GM12878 (cell line): Measurements from ENCODE around the gene AKT1S1. TPM values are rescaled to one million over a fixed set of nuclear protein-coding genes. Genes with fewer than 3 reads are reported as not detected.

Experiments used
- ATAC-seq: fragments of 200-7000 bp; cut with Tn5 transposase; 3 replicates; pipeline ENCODE4 v1.9.1; 2020; ENCODE audit warnings: mild to moderate bottlenecking, moderate library complexity
- BruUV-seq: library from RNA; stranded (reverse); fragments of 400-500 nt; replicated peaks from 2 replicates; lab custom pipeline; 2021; lab: Mats Ljungman, UMichigan
- CTCF ChIA-PET: fragments of 300-600 bp; sonication (Branson Sonifier 250); formaldehyde crosslinking; extraction: SDS; loops from one replicate; lab custom pipeline; 2021; ENCODE audit warnings: inconsistent platforms; lab: Yijun Ruan, JAX
- POLR2A ChIA-PET: fragments of 350-600 bp; formaldehyde crosslinking; extraction: SDS; loops from one replicate; lab custom pipeline; 2021; ENCODE audit warnings: inconsistent platforms; lab: Charles Lee
- RAD21 ChIA-PET: fragments of 300-600 bp; sonication (Branson Sonifier 250); formaldehyde crosslinking; loops from one replicate; lab custom pipeline; 2023; ENCODE audit warnings: antibody characterized with exemption; ENCODE audit not compliant: unreplicated experiment; lab: Charles Lee
- SMC1A ChIA-PET: fragments of 300-600 bp; sonication (Branson Sonifier 250); formaldehyde crosslinking; loops from one replicate; lab custom pipeline; 2023; ENCODE audit not compliant: unreplicated experiment, uncharacterized antibody; lab: Charles Lee
- DNase-seq: peaks from one replicate; pipeline ENCODE4 v3.0.0-alpha.2; 2011; ENCODE audit warnings: low read depth, low spot score
- FAIRE-seq: peaks from 3 replicates; lab custom pipeline; 2011; peaks lifted over from hg19 to GRCh38; lab: Jason Lieb, UNC
- H2AFZ ChIP-seq: 2 replicates; pipeline ENCODE4 v1.6.0; 2011; ENCODE audit warnings: low read depth, low read length, control low read depth; ENCODE audit not compliant: control insufficient read depth
- H3K27ac ChIP-seq: 2 replicates; pipeline ENCODE4 v1.5.1; 2011; ENCODE audit warnings: control low read depth; ENCODE audit not compliant: control insufficient read depth, insufficient read depth
- H3K27me3 ChIP-seq, 2 experiments: replicated peaks in 1 of 2; 2 replicates each; pipeline versions ENCODE4 v1.6.0 to v1.6.1; 2011; ENCODE audit warnings: low read length in 1 of 2; ENCODE audit not compliant: control insufficient read depth in 2 of 2, insufficient read depth in 2 of 2
- H3K36me3 ChIP-seq, 2 experiments: 2 replicates each; pipeline ENCODE4 v1.5.1; 2011; ENCODE audit warnings: low read length in 1 of 2; ENCODE audit not compliant: control insufficient read depth in 2 of 2, insufficient read depth in 2 of 2
- H3K4me1 ChIP-seq: 2 replicates; pipeline ENCODE4 v1.6.1; 2011; ENCODE audit warnings: mild to moderate bottlenecking, low read length, moderate library complexity, mixed read lengths; ENCODE audit not compliant: control insufficient read depth, insufficient read depth
- H3K4me2 ChIP-seq: 2 replicates; pipeline ENCODE4 v1.6.0; 2011; ENCODE audit warnings: control low read depth; ENCODE audit not compliant: control insufficient read depth, insufficient read depth
- H3K4me3 ChIP-seq: fragments of 200-600 bp; sonication (generic); 2 replicates; pipeline ENCODE4 v1.5.1; 2016
- H3K79me2 ChIP-seq: 2 replicates; pipeline ENCODE4 v1.6.0; 2011; ENCODE audit warnings: low read length; ENCODE audit not compliant: control insufficient read depth, insufficient read depth
- H3K9ac ChIP-seq: 2 replicates; pipeline ENCODE4 v1.8.0; 2011; ENCODE audit warnings: low read length, control low read depth, mixed read lengths; ENCODE audit not compliant: control insufficient read depth, insufficient read depth
- H3K9me3 ChIP-seq: replicated peaks from 3 replicates; pipeline ENCODE4 v1.5.1; 2011; ENCODE audit warnings: mild to moderate bottlenecking, low read length; ENCODE audit not compliant: control insufficient read depth, insufficient read depth
- H4K20me1 ChIP-seq: 2 replicates; pipeline ENCODE4 v1.6.0; 2011; ENCODE audit not compliant: control insufficient read depth, insufficient read depth
- ASH2L ChIP-seq: fragments of 300-600, 200-600 bp; sonication (generic); IDR thresholded peaks from 2 replicates; pipeline ENCODE4 v1.6.1; 2017; ENCODE audit warnings: low read depth, mild to moderate bottlenecking, borderline replicate concordance
- CHD1 ChIP-seq: IDR thresholded peaks from 2 replicates; pipeline ENCODE4 v1.6.1; 2012; ENCODE audit warnings: low read depth, low read length, improper control_type of control experiment
- DPF2 ChIP-seq: fragments of 450-650 bp; IDR thresholded peaks from 2 replicates; pipeline ENCODE4 v1.6.1; 2017; ENCODE audit warnings: mild to moderate bottlenecking
- IKZF2 ChIP-seq, 2 experiments: fragments of 450-650 bp; IDR thresholded peaks; 2 replicates each; pipeline ENCODE4 v1.6.1; 2017; ENCODE audit warnings: mild to moderate bottlenecking in 2 of 2, moderate library complexity in 2 of 2
- JUND ChIP-seq: IDR thresholded peaks from 2 replicates; pipeline ENCODE4 v1.6.1; 2012; ENCODE audit warnings: low read depth, mild to moderate bottlenecking, low read length, improper control_type of control experiment, moderate library complexity
- LARP7 ChIP-seq: fragments of 450-650 bp; IDR thresholded peaks from 2 replicates; pipeline ENCODE4 v1.6.1; 2017; ENCODE audit warnings: mild to moderate bottlenecking
- MTA2 ChIP-seq: fragments of 450-650 bp; IDR thresholded peaks from 2 replicates; pipeline ENCODE4 v1.6.1; 2016; ENCODE audit warnings: low read depth, mild to moderate bottlenecking, moderate library complexity
- MTA3 ChIP-seq: IDR thresholded peaks from 2 replicates; pipeline ENCODE4 v1.6.1; 2012; ENCODE audit warnings: low read length, inconsistent platforms, borderline replicate concordance
- NR2C1 ChIP-seq: fragments of 450-650 bp; IDR thresholded peaks from 2 replicates; pipeline ENCODE4 v1.6.1; 2017; ENCODE audit warnings: antibody characterized with exemption, mild to moderate bottlenecking, moderate library complexity
- SPI1 ChIP-seq: IDR thresholded peaks from 2 replicates; pipeline ENCODE4 v1.6.1; 2011; ENCODE audit warnings: low read depth, mild to moderate bottlenecking, low read length, moderate library complexity, borderline replicate concordance; ENCODE audit not compliant: insufficient read depth
- TAF1 ChIP-seq: IDR thresholded peaks from 2 replicates; pipeline ENCODE4 v1.6.1; 2011; ENCODE audit warnings: mild to moderate bottlenecking, low read depth, low read length, borderline replicate concordance
- YY1 ChIP-seq: IDR thresholded peaks from 2 replicates; pipeline ENCODE4 v1.6.1; 2011; ENCODE audit warnings: low read depth, mild to moderate bottlenecking, low read length
- WGBS: methylation state at CpG from one replicate; pipeline ENCODE4 v1.1.6; 2016; ENCODE audit warnings: low lambda C conversion rate; ENCODE audit not compliant: insufficient replicate concordance, insufficient coverage; ENCODE audit errors: missing lambda C conversion rate; 5-methylcytosine and 5-hydroxymethylcytosine counted together
- in situ Hi-C: fragments of 300-500 bp; cut with MboI; formaldehyde crosslinking; loops from 9 replicates; pipeline ENCODE4 v1.14.3; 2018; ENCODE audit warnings: mixed read lengths
- intact Hi-C: fragments of 100-400 bp; cut with micrococcal nuclease; formaldehyde crosslinking; loops from one replicate; pipeline ENCODE4 v1.14.2; 2022; ENCODE audit not compliant: unreplicated experiment
- polyA plus RNA-seq, 11 experiments: library from polyadenylated mRNA; depleted of rRNA in 4 of 11; unstranded in 6 of 11; stranded (reverse) in 5 of 11; fragments of >200 nt; fragmentation: Nextera tagmentation in 4 of 11; fragmentation: Illumina TruSeq in 1 of 11; extraction: Ambion mirVana in 4 of 11; extraction: Trizol in 1 of 11; gene quantifications; 1 replicate in 1 of 11; 2 replicates in 10 of 11; pipeline versions ENCODE4 v1.2.1 to v1.2.3, GENCODE V29; 2011 to 2016; ENCODE audit warnings: inconsistent platforms in 2 of 11, missing spikeins in 2 of 11, low read depth in 1 of 11
- total RNA-seq, 4 experiments: library from RNA; depleted of rRNA in 3 of 4; stranded (reverse); fragments of >200 nt in 3 of 4; fragmentation: Illumina TruSeq in 1 of 4; extraction: Trizol in 1 of 4; gene quantifications; 2 replicates each; pipeline versions ENCODE4 v1.2.1 to v1.2.3, GENCODE V29; 2013 to 2021
- TF ChIP-seq, protein P1 (sequence below): IDR thresholded peaks from 2 replicates; pipeline ENCODE4 v1.6.1; 2012; ENCODE audit warnings: low read depth, low read length, improper control_type of control experiment
- TF ChIP-seq, protein P2 (sequence below): fragments of 450-650 bp; formaldehyde crosslinking; IDR thresholded peaks from 2 replicates; pipeline ENCODE4 v1.4.0; 2020; ENCODE audit warnings: mild to moderate bottlenecking, moderate library complexity
- TF ChIP-seq, protein P3 (sequence below): fragments of 450-650 bp; IDR thresholded peaks from 2 replicates; pipeline ENCODE4 v1.6.1; 2017; ENCODE audit warnings: antibody characterized with exemption, mild to moderate bottlenecking, moderate library complexity
- TF ChIP-seq, protein P4 (sequence below): IDR thresholded peaks from 2 replicates; pipeline ENCODE4 v1.6.1; 2012; ENCODE audit warnings: low read depth, low read length, improper control_type of control experiment
- TF ChIP-seq, protein P5 (sequence below): fragments of 450-650 bp; IDR thresholded peaks from 2 replicates; pipeline ENCODE4 v1.6.1; 2016; ENCODE audit warnings: mild to moderate bottlenecking

Gene AKT1S1
- total and polyA plus RNA-seq, 10 of the 15 experiments (the other 5 are each of a cell fraction or from before 2014, with no cell fraction given): 0.43 to 23.0 (median 12.3) TPM

DNA sequence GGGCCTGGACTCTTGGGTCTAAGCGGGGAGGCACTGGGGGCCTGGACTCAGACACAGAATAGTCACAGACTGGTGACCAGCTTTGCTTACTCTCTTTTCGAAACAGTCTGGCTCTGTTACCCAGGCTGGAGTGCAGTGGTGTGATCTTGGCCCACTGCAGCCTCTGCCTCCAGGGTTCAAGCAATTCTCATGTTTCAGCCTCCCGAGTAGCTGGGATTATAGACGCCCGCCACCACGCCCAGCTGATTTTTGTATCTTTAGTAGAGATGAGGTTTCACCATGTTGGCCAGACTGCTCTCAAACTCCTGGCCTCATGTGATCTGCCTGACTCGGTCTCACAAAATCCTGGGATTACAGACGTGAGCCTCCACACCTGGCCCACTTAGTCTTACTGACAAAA lies 48.0 kb downstream of the AKT1S1 start:
- ChIA-PET SMC1A (no interaction called here), CTCF (no interaction called here), POLR2A (interaction anchor here (1.1 kb wide), 1 partner anchor 82 kb away, joined by 5 read pairs; no protein-coding TSS in a partner anchor), RAD21 (no interaction called here)
- no peaks in the 10 kb centered on the region for H3K79me2 ChIP-seq
- intact Hi-C loops: no loop called here
- ATAC-seq (no peak), FAIRE-seq (no peak), DNase-seq (no peak)
- WGBS: 81% methylated on average over 8 of the region's 8 CpGs
- H2AFZ ChIP-seq: no peak overlapping the region
- H3K4me1 ChIP-seq: no peaks in the 10 kb centered on the region
- BruUV-seq: no TSS peak
- no peak overlapping the region for H3K4me2 ChIP-seq
- no peaks in the 10 kb centered on the region for H3K27me3 ChIP-seq
- H3K9me3 ChIP-seq: no peaks in the 10 kb centered on the region
- no peak overlapping the region for H3K27ac ChIP-seq
- H4K20me1 ChIP-seq: peaks cover 3% of the 10 kb centered on the region
- peaks cover 12 to 22% of the 10 kb centered on the region in 2 experiments for H3K36me3 ChIP-seq
- in situ Hi-C loops: no loop called here
- no peak overlapping the region for H3K9ac ChIP-seq
- no peak overlapping the region for H3K4me3 ChIP-seq
- TF ChIP-seq MTA2: no peak
- no peak for TF ChIP-seq NR2C1
- no peak for TF ChIP-seq SPI1
- no peak for TF ChIP-seq ASH2L
- TF ChIP-seq, protein P1, sequence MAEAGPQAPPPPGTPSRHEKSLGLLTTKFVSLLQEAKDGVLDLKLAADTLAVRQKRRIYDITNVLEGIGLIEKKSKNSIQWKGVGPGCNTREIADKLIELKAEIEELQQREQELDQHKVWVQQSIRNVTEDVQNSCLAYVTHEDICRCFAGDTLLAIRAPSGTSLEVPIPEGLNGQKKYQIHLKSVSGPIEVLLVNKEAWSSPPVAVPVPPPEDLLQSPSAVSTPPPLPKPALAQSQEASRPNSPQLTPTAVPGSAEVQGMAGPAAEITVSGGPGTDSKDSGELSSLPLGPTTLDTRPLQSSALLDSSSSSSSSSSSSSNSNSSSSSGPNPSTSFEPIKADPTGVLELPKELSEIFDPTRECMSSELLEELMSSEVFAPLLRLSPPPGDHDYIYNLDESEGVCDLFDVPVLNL: no peak
- no peak for TF ChIP-seq CHD1
- TF ChIP-seq IKZF2 (IDR thresholded peaks at IDR 0.05): no peak
- TF ChIP-seq, protein P2, sequence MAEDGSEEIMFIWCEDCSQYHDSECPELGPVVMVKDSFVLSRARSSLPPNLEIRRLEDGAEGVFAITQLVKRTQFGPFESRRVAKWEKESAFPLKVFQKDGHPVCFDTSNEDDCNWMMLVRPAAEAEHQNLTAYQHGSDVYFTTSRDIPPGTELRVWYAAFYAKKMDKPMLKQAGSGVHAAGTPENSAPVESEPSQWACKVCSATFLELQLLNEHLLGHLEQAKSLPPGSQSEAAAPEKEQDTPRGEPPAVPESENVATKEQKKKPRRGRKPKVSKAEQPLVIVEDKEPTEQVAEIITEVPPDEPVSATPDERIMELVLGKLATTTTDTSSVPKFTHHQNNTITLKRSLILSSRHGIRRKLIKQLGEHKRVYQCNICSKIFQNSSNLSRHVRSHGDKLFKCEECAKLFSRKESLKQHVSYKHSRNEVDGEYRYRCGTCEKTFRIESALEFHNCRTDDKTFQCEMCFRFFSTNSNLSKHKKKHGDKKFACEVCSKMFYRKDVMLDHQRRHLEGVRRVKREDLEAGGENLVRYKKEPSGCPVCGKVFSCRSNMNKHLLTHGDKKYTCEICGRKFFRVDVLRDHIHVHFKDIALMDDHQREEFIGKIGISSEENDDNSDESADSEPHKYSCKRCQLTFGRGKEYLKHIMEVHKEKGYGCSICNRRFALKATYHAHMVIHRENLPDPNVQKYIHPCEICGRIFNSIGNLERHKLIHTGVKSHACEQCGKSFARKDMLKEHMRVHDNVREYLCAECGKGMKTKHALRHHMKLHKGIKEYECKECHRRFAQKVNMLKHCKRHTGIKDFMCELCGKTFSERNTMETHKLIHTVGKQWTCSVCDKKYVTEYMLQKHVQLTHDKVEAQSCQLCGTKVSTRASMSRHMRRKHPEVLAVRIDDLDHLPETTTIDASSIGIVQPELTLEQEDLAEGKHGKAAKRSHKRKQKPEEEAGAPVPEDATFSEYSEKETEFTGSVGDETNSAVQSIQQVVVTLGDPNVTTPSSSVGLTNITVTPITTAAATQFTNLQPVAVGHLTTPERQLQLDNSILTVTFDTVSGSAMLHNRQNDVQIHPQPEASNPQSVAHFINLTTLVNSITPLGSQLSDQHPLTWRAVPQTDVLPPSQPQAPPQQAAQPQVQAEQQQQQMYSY: no peak
- TF ChIP-seq LARP7: no peak
- no peak for TF ChIP-seq TAF1
- no peak for TF ChIP-seq DPF2
- TF ChIP-seq YY1: no peak
- TF ChIP-seq JUND: no peak
- TF ChIP-seq MTA3: no peak
- TF ChIP-seq, protein P3, sequence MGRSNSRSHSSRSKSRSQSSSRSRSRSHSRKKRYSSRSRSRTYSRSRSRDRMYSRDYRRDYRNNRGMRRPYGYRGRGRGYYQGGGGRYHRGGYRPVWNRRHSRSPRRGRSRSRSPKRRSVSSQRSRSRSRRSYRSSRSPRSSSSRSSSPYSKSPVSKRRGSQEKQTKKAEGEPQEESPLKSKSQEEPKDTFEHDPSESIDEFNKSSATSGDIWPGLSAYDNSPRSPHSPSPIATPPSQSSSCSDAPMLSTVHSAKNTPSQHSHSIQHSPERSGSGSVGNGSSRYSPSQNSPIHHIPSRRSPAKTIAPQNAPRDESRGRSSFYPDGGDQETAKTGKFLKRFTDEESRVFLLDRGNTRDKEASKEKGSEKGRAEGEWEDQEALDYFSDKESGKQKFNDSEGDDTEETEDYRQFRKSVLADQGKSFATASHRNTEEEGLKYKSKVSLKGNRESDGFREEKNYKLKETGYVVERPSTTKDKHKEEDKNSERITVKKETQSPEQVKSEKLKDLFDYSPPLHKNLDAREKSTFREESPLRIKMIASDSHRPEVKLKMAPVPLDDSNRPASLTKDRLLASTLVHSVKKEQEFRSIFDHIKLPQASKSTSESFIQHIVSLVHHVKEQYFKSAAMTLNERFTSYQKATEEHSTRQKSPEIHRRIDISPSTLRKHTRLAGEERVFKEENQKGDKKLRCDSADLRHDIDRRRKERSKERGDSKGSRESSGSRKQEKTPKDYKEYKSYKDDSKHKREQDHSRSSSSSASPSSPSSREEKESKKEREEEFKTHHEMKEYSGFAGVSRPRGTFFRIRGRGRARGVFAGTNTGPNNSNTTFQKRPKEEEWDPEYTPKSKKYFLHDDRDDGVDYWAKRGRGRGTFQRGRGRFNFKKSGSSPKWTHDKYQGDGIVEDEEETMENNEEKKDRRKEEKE: no peak
- TF ChIP-seq, protein P4, sequence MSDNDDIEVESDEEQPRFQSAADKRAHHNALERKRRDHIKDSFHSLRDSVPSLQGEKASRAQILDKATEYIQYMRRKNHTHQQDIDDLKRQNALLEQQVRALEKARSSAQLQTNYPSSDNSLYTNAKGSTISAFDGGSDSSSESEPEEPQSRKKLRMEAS: no peak
- TF ChIP-seq, protein P5, sequence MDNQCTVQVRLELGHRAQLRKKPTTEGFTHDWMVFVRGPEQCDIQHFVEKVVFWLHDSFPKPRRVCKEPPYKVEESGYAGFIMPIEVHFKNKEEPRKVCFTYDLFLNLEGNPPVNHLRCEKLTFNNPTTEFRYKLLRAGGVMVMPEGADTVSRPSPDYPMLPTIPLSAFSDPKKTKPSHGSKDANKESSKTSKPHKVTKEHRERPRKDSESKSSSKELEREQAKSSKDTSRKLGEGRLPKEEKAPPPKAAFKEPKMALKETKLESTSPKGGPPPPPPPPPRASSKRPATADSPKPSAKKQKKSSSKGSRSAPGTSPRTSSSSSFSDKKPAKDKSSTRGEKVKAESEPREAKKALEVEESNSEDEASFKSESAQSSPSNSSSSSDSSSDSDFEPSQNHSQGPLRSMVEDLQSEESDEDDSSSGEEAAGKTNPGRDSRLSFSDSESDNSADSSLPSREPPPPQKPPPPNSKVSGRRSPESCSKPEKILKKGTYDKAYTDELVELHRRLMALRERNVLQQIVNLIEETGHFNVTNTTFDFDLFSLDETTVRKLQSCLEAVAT: no peak
